IgD-negative memory B cell (primary cell): ENCODE measurements around the gene ZNF433. TPM values are rescaled to one million over a fixed set of nuclear protein-coding genes. Genes with fewer than 3 reads are reported as not detected.
"Not testable (repeated sequence)": the region's sequence is repeated elsewhere in the genome, so short reads cannot be mapped to it uniquely, and the experiment has no call there.

Source experiments
- H3K27ac Mint-ChIP-seq, 3 donors: one replicate each; pipeline ENCODE4 v1.8.0; 2020 to 2022; ENCODE audit warnings: mild to moderate bottlenecking in 3 of 3, mixed read lengths in 3 of 3, moderate library complexity in 1 of 3
- H3K27me3 Mint-ChIP-seq: one replicate; pipeline ENCODE4 v1.8.0; 2021; ENCODE audit warnings: mixed read lengths
- H3K36me3 Mint-ChIP-seq: one replicate; pipeline ENCODE4 v1.8.0; 2020; ENCODE audit warnings: mild to moderate bottlenecking, mixed read lengths
- H3K4me1 Mint-ChIP-seq, 3 donors: one replicate each; pipeline ENCODE4 v1.8.0; 2020 to 2022; ENCODE audit warnings: mixed read lengths in 3 of 3, mild to moderate bottlenecking in 1 of 3
- H3K4me3 Mint-ChIP-seq, 4 donors: one replicate each; pipeline ENCODE4 v1.8.0; 2020 to 2022; ENCODE audit warnings: mild to moderate bottlenecking in 4 of 4, mixed read lengths in 4 of 4, moderate library complexity in 3 of 4
- H3K9me3 Mint-ChIP-seq, 3 donors: one replicate each; pipeline ENCODE4 v1.8.0; 2020 to 2021; ENCODE audit warnings: mixed read lengths in 3 of 3, mild to moderate bottlenecking in 1 of 3
- polyA plus RNA-seq: library from polyadenylated mRNA; unstranded; fragments of 300-500 nt; fragmentation: Illumina TruSeq; gene quantifications from one replicate; pipeline ENCODE4 v1.2.3, GENCODE V29; 2021

ZNF433 gene
- polyA plus RNA-seq, 1 donor from 2014 or later = 2.8 TPM

- Mint-ChIP-seq H3K36me3 (peaks cover 2% of the 10 kb centered on the region), H3K4me3 (peak overlapping the region; percentile 59 to 90 (median 87)), H3K9me3 (peaks cover 0 to 2% (median 0%) of the 10 kb centered on the region in 3 donors), H3K27ac (peak overlapping the region in 2 of 3 donors; percentile 64 to 76), H3K27me3 (peaks cover 3% of the 10 kb centered on the region), H3K4me1 (peaks cover 9 to 22% (median 9%) of the 10 kb centered on the region in 3 donors)
Observed at GRCh38 chr19:12034198-12034597, 1.3 kb downstream of the ZNF433 start.

DNA sequence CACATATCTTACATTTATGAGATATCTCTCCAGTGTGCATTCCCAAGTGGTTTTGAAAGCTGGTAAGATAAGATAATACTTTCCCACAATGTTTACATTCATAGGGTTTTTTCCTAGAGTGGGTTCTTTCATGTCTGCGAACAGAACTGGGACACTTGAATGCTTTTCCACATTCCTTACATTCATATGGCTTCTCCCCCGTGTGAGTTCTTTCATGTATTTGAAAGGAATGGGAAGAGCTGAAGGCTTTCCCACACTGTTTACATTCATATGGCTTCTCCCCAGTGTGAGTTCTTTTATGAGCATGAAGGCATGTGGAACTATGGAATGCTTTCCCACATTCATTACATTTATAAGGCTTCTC, 19.7 kb downstream of the ZNF433 start:
- Mint-ChIP-seq H3K4me3 (no peak overlapping the region), H3K27ac (no peak overlapping the region), H3K9me3 (peaks cover 15 to 26% (median 23%) of the 10 kb centered on the region in 3 donors), H3K27me3 (no peaks in the 10 kb centered on the region), H3K4me1 (no peaks in the 10 kb centered on the region), H3K36me3 (peaks cover 31% of the 10 kb centered on the region)

DNA sequence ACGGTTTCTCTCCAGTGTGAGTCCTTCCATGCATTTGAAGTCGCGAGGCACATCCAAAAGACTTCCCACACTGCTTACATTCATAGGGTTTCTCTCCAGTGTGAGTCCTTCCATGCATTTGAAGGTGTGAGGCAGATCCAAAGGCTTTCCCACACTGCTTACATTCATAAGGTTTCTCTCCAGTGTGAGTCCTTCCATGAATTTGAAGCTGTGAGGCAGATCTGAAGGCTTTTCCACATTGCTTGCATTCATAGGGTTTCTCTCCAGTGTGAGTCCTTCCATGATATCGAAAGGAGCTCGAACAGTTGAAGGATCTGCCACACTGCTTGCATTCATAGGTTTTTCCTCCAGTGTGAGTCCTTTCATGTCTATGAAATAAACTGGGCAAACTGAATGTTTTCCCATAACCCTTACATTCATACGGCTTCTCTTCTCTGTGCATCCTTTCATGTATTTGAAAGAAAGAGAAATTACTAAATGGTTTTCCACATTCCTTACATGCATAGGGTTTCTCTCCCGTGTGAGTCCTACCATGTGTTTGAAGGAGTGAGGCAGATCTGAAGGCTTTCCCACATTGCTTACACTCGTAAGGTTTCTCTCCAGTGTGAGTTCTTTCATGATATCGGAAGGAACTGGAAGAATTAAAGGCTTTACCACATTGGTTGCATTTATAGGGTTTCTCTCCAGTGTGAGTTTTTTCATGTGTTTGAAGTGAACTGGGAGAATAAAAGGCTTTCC, 20.3 kb downstream of the ZNF433 start:
- H3K27me3 Mint-ChIP-seq = no peaks in the 10 kb centered on the region
- H3K4me3 Mint-ChIP-seq = no peak overlapping the region
- peaks cover 31% of the 10 kb centered on the region for H3K36me3 Mint-ChIP-seq
- H3K4me1 Mint-ChIP-seq = no peaks in the 10 kb centered on the region
- peaks cover 15 to 23% (median 23%) of the 10 kb centered on the region in 3 donors for H3K9me3 Mint-ChIP-seq
- H3K27ac Mint-ChIP-seq = no peak overlapping the region

DNA sequence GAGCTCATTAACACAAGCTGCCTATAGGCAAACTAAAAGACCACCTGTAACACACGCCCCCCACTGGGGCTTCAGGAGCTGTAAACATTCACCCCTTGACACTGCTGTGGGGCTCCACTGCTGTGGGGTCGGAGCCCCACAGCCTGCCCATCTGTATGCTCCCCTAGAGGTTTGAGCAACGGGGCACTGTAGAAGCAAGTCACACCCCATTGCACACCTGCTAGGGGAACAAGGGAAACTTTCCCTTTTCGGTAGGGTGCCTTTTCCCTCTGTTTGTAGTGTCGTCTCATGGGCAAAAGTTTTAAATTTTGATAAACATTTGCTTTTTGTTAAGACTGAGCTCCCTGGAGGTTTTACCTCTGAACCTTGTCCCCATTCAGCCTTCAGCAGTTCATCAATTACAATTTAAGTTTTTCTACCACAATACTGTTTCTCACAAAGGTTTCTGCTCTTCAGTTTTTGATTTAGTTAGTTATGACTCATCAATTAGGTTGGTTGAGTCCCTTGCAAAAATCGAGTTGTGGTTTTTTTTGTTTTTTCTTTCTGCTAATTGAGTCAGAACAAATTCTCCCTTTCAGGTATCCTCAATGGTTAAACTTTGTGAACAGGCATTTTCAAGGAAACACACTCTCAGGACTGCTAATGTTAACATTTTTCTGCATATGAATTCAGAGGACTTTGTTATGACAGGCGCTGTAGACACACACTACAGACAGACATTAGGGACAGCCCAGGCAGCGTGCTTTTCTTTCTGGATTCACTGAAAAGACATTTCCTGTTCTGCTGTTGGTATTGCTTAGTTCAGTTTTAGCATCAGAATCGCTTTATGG, 35.1 kb downstream of the ZNF433 start:
- Mint-ChIP-seq H3K27me3 (no peaks in the 10 kb centered on the region), H3K9me3 (no peaks in the 10 kb centered on the region), H3K4me3 (peak overlapping the region in 2 of 4 donors; percentile 4 to 8), H3K4me1 (peaks cover 18 to 20% (median 18%) of the 10 kb centered on the region in 3 donors), H3K27ac (no peak overlapping the region), H3K36me3 (peaks cover 17% of the 10 kb centered on the region)

DNA sequence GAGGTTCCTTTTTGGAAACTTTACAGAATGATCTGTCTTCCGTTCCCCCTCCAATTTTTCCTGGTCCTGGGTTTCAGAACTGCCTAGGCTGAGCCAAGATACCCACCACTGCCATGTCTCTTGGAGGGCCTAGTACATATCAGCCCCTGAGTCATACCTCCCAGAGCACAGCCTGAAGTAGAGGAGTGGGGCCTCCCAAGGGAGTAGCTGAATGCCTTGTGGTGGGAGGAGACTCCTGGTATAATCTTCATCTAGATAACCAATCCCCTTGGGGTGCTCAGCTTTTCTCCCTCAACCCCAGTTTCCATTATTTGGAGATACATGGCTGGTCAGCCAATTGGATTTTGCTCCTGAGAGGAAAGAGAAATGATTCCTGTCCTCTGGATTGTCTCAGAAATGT, 40.3 kb downstream of the ZNF433 start:
- Mint-ChIP-seq H3K27ac (no peak overlapping the region), H3K27me3 (no peaks in the 10 kb centered on the region), H3K4me3 (no peak overlapping the region), H3K36me3 (peaks cover 16% of the 10 kb centered on the region), H3K4me1 (peaks cover 18 to 26% (median 18%) of the 10 kb centered on the region in 3 donors), H3K9me3 (no peaks in the 10 kb centered on the region)

DNA sequence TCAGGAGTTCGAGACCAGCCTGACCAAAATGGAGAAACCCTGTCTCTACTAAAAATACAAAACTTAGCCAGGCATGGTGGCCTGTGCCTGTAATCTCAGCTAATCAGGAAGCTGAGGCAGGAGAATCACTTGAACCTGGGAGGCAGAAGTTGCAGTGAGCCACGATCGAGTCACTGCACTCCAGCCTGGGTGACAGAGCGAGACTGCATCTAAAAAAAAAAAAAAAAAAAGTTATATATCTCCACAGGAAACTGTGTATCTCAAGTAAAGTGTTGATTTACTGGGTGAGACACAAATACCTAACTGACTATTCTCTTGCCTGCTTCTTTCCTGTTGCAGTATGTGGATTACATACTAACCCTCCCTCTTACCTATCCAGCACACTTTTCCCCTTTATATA, 43.6 kb downstream of the ZNF433 start:
- H3K27me3 Mint-ChIP-seq, H3K27ac Mint-ChIP-seq, H3K9me3 Mint-ChIP-seq, H3K36me3 Mint-ChIP-seq: not testable (repeated sequence)
- peaks cover 8 to 22% (median 17%) of the 10 kb centered on the region in 3 donors for H3K4me1 Mint-ChIP-seq
- H3K4me3 Mint-ChIP-seq = peak overlapping the region in 1 of 4 donors; percentile 39

- H3K27me3 Mint-ChIP-seq = no peaks in the 10 kb centered on the region
- H3K9me3 Mint-ChIP-seq = no peaks in the 10 kb centered on the region
- H3K36me3 Mint-ChIP-seq = peaks cover 1% of the 10 kb centered on the region
- H3K4me3 Mint-ChIP-seq = peak overlapping the region; percentile 87 to 99 (median 96)
- peaks cover 8 to 18% (median 16%) of the 10 kb centered on the region in 3 donors for H3K4me1 Mint-ChIP-seq
- peak overlapping the region in 1 of 3 donors; percentile 9 for H3K27ac Mint-ChIP-seq
Observed at GRCh38 chr19:11989112-11989456, 46.4 kb downstream of the ZNF433 start.

DNA sequence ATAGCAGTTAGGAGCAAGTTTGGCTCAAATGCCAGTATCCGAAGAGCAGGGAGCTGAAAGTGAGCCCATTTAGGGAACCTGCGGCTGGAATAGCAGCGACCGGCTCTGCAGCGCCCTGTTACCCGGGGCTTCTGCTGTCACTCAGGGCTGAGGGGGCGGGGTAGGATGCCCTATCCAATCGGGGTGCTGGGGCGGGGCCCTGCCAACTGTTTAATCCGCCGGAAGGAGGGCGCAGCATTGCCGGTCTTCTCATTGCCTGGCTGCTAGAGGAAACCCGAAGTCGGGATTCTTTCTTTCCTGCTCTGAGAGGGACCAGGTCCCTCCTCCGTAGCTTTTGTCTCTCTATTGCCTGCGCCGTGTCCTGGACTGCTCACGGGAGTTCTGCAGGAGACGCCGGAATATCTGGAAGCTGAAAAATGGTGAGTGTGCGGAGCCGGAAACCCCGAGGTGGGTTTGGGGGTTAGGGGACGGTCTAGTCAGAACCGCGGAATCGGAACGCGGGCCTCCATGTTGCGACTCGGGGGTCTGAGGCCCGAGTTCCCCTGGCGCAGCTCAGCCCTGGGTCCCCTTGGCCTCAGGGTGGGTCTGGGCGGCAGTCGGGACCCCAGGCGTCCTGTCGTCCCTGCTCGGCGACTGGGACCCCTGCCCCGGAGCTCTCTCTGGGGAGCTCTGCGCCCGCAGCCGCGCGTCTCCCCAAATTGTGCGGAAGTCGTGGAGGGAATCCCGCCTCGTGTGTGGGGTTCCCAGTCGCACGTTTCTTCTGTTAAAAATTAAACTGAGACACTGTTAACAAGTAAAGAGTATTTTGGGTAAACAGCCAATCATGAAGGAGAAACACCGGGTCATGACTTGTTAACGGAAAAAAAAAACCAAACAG, 47.8 kb downstream of the ZNF433 start:
- Mint-ChIP-seq H3K9me3 (peaks cover 0 to under 1% (median 0%) of the 10 kb centered on the region in 3 donors), H3K4me3 (peak overlapping the region; percentile 87 to 99 (median 96)), H3K27ac (peak overlapping the region; percentile 70 to 97 (median 94)), H3K36me3 (peaks cover 1% of the 10 kb centered on the region), H3K27me3 (no peaks in the 10 kb centered on the region), H3K4me1 (peaks cover 8 to 16% (median 13%) of the 10 kb centered on the region in 3 donors)

- H3K4me1 Mint-ChIP-seq = peaks cover 5 to 11% (median 9%) of the 10 kb centered on the region in 3 donors
- peaks cover 1% of the 10 kb centered on the region for H3K36me3 Mint-ChIP-seq
- peaks cover 0 to 3% (median 0%) of the 10 kb centered on the region in 3 donors for H3K9me3 Mint-ChIP-seq
- H3K27ac Mint-ChIP-seq = no peak overlapping the region
- no peaks in the 10 kb centered on the region for H3K27me3 Mint-ChIP-seq
- H3K4me3 Mint-ChIP-seq = peak overlapping the region in 2 of 4 donors; percentile 96 to 97
Observed at GRCh38 chr19:11986754-11987153, 48.7 kb downstream of the ZNF433 start.

DNA sequence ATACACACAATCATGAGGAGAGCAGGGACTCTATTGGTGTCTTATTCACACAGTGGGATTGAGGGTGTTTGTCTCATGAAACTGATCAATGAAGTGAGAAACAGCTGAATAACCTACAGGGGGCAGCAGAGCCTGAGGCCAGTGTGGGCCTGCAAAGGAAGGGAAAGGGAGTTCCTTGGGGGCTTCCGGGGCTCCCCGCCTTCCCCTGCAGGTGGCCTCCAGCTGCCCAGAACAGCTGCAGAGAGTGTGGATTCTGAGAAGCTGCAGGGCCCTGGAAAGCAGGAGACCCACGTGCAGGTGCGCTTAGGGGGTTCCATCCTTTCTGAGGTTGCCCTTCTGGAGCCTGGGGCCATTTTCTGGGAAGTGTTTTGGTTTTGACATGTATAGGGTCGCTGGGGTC, 50.5 kb downstream of the ZNF433 start:
- Mint-ChIP-seq H3K4me3 (peak overlapping the region in 2 of 4 donors; percentile 57 to 81), H3K27ac (no peak overlapping the region), H3K4me1 (peaks cover 3 to 11% (median 5%) of the 10 kb centered on the region in 3 donors), H3K27me3 (no peaks in the 10 kb centered on the region), H3K9me3 (peaks cover 0 to 10% (median under 1%) of the 10 kb centered on the region in 3 donors), H3K36me3 (no peaks in the 10 kb centered on the region)

DNA sequence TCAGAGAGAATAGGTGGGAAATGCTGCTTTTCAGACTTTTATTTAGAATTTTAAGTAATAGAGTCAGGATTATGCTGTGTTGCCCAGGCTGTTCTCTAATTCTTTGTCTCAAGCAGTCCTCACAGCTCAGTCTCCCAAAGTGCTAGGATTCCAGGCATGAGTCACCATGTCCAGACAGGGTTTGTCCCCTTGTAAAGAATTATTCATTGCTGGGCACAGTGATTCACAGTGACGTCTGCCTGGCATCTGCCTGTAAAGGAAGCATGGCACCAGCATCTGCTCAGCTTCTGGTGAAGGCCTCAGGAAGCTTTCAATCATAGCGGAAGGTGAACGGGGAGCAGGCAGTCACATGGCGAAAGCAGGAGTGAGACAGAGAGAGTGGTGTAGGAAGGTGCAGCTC, 53.0 kb downstream of the ZNF433 start:
- Mint-ChIP-seq H3K27me3 (no peaks in the 10 kb centered on the region), H3K4me3 (no peak overlapping the region), H3K27ac (no peak overlapping the region), H3K36me3 (peaks cover 10% of the 10 kb centered on the region), H3K4me1 (peaks cover 0 to 4% (median 2%) of the 10 kb centered on the region in 3 donors), H3K9me3 (peaks cover 7 to 20% (median 20%) of the 10 kb centered on the region in 3 donors)

DNA sequence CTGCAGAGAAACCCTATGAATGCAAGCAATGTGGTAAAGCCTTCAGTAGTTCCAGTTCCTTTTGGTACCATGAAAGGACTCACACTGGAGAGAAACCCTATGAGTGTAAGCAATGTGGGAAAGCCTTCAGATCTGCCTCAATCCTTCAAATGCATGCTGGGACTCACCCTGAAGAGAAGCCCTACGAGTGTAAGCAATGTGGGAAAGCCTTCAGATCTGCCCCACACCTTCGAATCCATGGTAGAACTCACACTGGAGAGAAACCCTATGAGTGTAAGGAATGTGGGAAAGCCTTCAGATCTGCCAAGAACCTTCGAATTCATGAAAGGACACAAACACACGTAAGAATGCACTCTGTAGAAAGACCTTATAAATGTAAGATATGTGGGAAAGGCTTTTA, 56.0 kb downstream of the ZNF433 start:
- H3K9me3 Mint-ChIP-seq = peaks cover 7 to 36% (median 33%) of the 10 kb centered on the region in 3 donors
- H3K36me3 Mint-ChIP-seq = peaks cover 12% of the 10 kb centered on the region
- H3K4me1 Mint-ChIP-seq = no peaks in the 10 kb centered on the region
- H3K4me3 Mint-ChIP-seq = no peak overlapping the region
- no peak overlapping the region for H3K27ac Mint-ChIP-seq
- H3K27me3 Mint-ChIP-seq = no peaks in the 10 kb centered on the region

GRCh38 chr19:11978492-11979100, 56.9 kb downstream of the ZNF433 start:
- peaks cover 12% of the 10 kb centered on the region for H3K36me3 Mint-ChIP-seq
- no peak overlapping the region for H3K27ac Mint-ChIP-seq
- no peaks in the 10 kb centered on the region for H3K27me3 Mint-ChIP-seq
- no peaks in the 10 kb centered on the region for H3K4me1 Mint-ChIP-seq
- H3K4me3 Mint-ChIP-seq = no peak overlapping the region
- peaks cover 7 to 36% (median 33%) of the 10 kb centered on the region in 3 donors for H3K9me3 Mint-ChIP-seq
